Sigmoid colon (tissue), 7 donors: ENCODE results near the gene GALNT17. TPM values are rescaled to one million over a fixed set of nuclear protein-coding genes. Genes with fewer than 3 reads are reported as not detected.

ENCODE experiments used
- DNase-seq: peaks from one replicate; pipeline ENCODE4 v3.0.0-alpha.2; 2019
- H3K27ac ChIP-seq, 4 donors: fragments of 200-600 bp; sonication (generic); one replicate each; pipeline ENCODE4 v1.5.1; 2016 to 2019; ENCODE audit warnings: mild to moderate bottlenecking in 1 of 4
- H3K27me3 ChIP-seq, 3 donors: fragments of 200-600 bp; sonication (generic); one replicate each; pipeline ENCODE4 v1.5.1; 2019; ENCODE audit warnings: mild to moderate bottlenecking in 1 of 3
- H3K36me3 ChIP-seq, 4 donors: fragments of 200-600 bp; sonication (generic); one replicate each; pipeline ENCODE4 v1.5.1; 2016 to 2019
- H3K4me1 ChIP-seq, 4 donors: fragments of 200-600 bp; sonication (generic); one replicate each; pipeline ENCODE4 v1.5.1; 2017 to 2019
- H3K4me3 ChIP-seq, 4 donors: fragments of 200-600 bp; sonication (generic); one replicate each; pipeline ENCODE4 v1.5.1; 2017 to 2019; ENCODE audit warnings: mild to moderate bottlenecking in 2 of 4, moderate library complexity in 1 of 4
- H3K9me3 ChIP-seq, 4 donors: fragments of 200-600 bp in 3 of 4; sonication (generic) in 3 of 4; one replicate each; pipeline versions ENCODE4 v1.5.1 to v1.6.1; 2013 to 2019
- CTCF ChIP-seq, 4 experiments: fragments of 450-650 bp in 3 of 4; fragments of 200-600 bp in 1 of 4; IDR thresholded peaks; one replicate each; pipeline ENCODE4 v1.5.1; 2016 to 2019; ENCODE audit warnings: antibody characterized with exemption in 4 of 4, mild to moderate bottlenecking in 3 of 4, moderate library complexity in 2 of 4
- EP300 ChIP-seq, 4 donors: sonication (generic); formaldehyde crosslinking; IDR thresholded peaks; one replicate each; pipeline ENCODE4 v1.6.1; 2017; ENCODE audit warnings: antibody characterized with exemption in 4 of 4
- POLR2A ChIP-seq, 2 donors: fragments of 450-650 bp; IDR thresholded peaks; one replicate each; pipeline ENCODE4 v1.6.1; 2016; ENCODE audit warnings: antibody characterized with exemption in 2 of 2, mild to moderate bottlenecking in 2 of 2, moderate library complexity in 2 of 2
- POLR2AphosphoS5 ChIP-seq, 4 donors: sonication (generic); formaldehyde crosslinking; IDR thresholded peaks; one replicate each; pipeline ENCODE4 v1.6.1; 2017; ENCODE audit warnings: antibody characterized with exemption in 4 of 4
- WGBS, 2 donors: extraction: QIAGEN DNeasy Blood & Tissue Kit; methylation state at CpG; one replicate each; pipeline ENCODE4 v1.1.7; 2013; 5-methylcytosine and 5-hydroxymethylcytosine counted together
- intact Hi-C: fragments of 100-400 bp; cut with DNase I; formaldehyde crosslinking; loops from one replicate; pipeline ENCODE4 v1.15.1; 2023
- polyA plus RNA-seq, 3 donors: library from polyadenylated mRNA; stranded (reverse); fragments of 200-250 nt; gene quantifications; one replicate each; pipeline ENCODE4 v1.2.3, GENCODE V29; 2013
- total RNA-seq, 4 donors: library from RNA; depleted of rRNA; stranded (reverse); fragments of >200 nt; gene quantifications; one replicate each; pipeline ENCODE4 v1.1.0, GENCODE V29; 2016
- donor health status: healthy with polysubstance abuse.
- donor health status: Bipolar disorder and iron deficiency.
- donor health status: healthy.

GALNT17 gene
- total and polyA plus RNA-seq, 7 donors = 1.8 to 45.4 (median 15.1) TPM; not detected in 1

GRCh38 chr7:71553306-71553705 is 421.4 kb downstream of the GALNT17 start:
- no peaks in the 10 kb centered on the region for H3K27me3 ChIP-seq
- no peak overlapping the region for H3K4me3 ChIP-seq
- no peak overlapping the region for H3K27ac ChIP-seq
- intact Hi-C loops = no loop called here
- no peak for TF ChIP-seq POLR2AphosphoS5 (IDR thresholded peaks at IDR 0.05)
- TF ChIP-seq CTCF (IDR thresholded peaks at IDR 0.05) = no peak
- TF ChIP-seq EP300 (IDR thresholded peaks at IDR 0.05) = no peak
- TF ChIP-seq POLR2A (IDR thresholded peaks at IDR 0.05) = no peak
- H3K4me1 ChIP-seq = no peaks in the 10 kb centered on the region
- WGBS, 2 donors = 38 to 62% methylated on average over 1 of the region's 1 CpG
- no peak for DNase-seq
- H3K9me3 ChIP-seq = no peaks in the 10 kb centered on the region
- no peaks in the 10 kb centered on the region for H3K36me3 ChIP-seq

DNA sequence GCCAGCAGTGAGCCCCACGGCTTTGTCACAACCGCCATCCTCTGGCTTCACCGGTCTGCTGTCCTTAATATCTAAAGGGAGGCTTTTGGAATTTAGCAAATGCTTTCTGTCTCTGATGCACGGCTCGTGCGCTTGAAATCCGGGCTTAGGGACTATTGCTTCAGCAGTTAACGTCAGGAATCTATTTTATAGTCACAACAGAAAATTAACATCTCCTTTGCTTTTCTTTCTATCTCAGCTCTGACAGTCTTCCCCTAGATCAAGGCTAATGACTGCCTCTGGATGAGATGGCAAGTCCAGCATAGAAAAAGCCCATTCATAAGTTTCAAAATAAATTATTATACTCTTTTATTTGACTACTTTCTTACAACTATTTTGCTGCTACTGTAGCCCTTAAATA is 423.8 kb downstream of the GALNT17 start:
- H3K36me3 ChIP-seq = no peaks in the 10 kb centered on the region
- H3K4me1 ChIP-seq = no peaks in the 10 kb centered on the region
- no peak overlapping the region for H3K4me3 ChIP-seq
- DNase-seq = no peak
- H3K27me3 ChIP-seq = no peaks in the 10 kb centered on the region
- intact Hi-C loops = no loop called here
- H3K27ac ChIP-seq = no peak overlapping the region
- TF ChIP-seq CTCF (IDR thresholded peaks at IDR 0.05) = no peak
- TF ChIP-seq EP300 (IDR thresholded peaks at IDR 0.05) = no peak
- TF ChIP-seq POLR2A (IDR thresholded peaks at IDR 0.05) = no peak
- TF ChIP-seq POLR2AphosphoS5 (IDR thresholded peaks at IDR 0.05) = no peak
- 87 to 89% methylated on average over 8 of the region's 8 CpGs for WGBS, 2 donors
- no peaks in the 10 kb centered on the region for H3K9me3 ChIP-seq

DNA sequence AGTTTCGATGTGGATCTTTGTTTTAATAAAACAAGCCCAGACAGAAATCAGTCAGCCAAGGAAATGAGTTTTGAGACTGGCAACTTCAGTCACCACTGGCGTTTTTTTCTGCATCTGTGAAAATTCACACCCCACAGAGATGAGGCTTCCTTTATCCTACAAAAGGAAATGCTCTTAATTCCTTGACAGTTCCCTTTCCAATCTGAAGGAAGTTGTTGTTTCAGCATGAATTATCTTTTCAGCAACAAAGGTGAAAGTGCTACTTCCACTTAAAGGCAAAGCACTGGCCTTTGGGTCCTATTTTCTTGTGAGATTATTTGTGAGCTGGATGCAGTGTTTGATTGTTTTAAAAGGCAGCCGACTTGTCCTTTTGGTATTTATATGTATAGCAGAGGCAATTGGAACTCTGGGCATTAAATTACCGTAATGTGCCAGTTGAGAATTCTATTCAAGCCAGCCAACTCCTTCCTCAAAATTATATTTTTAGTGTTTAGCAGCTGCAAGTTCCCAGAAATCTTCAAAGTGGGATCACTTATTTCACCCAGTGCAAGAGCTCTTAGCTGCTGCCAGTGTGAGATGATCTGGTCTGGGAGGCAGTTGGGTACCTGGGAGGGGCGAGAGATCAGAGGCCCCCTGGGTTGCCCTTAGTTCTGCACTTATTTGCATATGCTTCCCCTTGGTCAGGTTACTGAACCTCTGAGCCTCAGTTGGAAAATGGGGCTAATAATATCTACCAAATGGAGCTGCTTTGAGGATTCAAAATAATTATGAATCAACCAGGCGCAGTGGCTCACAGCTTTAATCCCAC is 427.1 kb downstream of the GALNT17 start:
- 49 to 62% methylated on average over 6 of the region's 6 CpGs for WGBS, 2 donors
- no peak overlapping the region for H3K27ac ChIP-seq
- no peaks in the 10 kb centered on the region for H3K4me1 ChIP-seq
- no peaks in the 10 kb centered on the region for H3K27me3 ChIP-seq
- DNase-seq = no peak
- no peak overlapping the region for H3K4me3 ChIP-seq
- no peaks in the 10 kb centered on the region for H3K9me3 ChIP-seq
- intact Hi-C loops = no loop called here
- H3K36me3 ChIP-seq = no peaks in the 10 kb centered on the region
- TF ChIP-seq CTCF (IDR thresholded peaks at IDR 0.05) = no peak
- no peak for TF ChIP-seq POLR2A (IDR thresholded peaks at IDR 0.05)
- no peak for TF ChIP-seq EP300 (IDR thresholded peaks at IDR 0.05)
- no peak for TF ChIP-seq POLR2AphosphoS5 (IDR thresholded peaks at IDR 0.05)

- 62 to 70% methylated on average over 10 of the region's 10 CpGs for WGBS, 2 donors
Observed at GRCh38 chr7:71560354-71560995, 428.5 kb downstream of the GALNT17 start.

More at GRCh38 chr7:71560354-71560995, 428.5 kb downstream of the GALNT17 start:
- TF ChIP-seq CTCF (IDR thresholded peaks at IDR 0.05) (no peak), POLR2AphosphoS5 (IDR thresholded peaks at IDR 0.05) (no peak), POLR2A (IDR thresholded peaks at IDR 0.05) (no peak)
- no peak overlapping the region for H3K4me3 ChIP-seq
- no peaks in the 10 kb centered on the region for H3K27me3 ChIP-seq
- no peak for DNase-seq
- H3K9me3 ChIP-seq = no peaks in the 10 kb centered on the region
- intact Hi-C loops = no loop called here
- no peak overlapping the region for H3K27ac ChIP-seq
- H3K4me1 ChIP-seq = no peaks in the 10 kb centered on the region
- H3K36me3 ChIP-seq = no peaks in the 10 kb centered on the region
